Mucosa of stomach (tissue), 1 donor: ENCODE measurements around the gene DPP8.

ENCODE experiments used
- H3K27me3 ChIP-seq: one replicate; pipeline ENCODE4 v1.7.0; 2013; ENCODE audit warnings: mild to moderate bottlenecking, low read length; ENCODE audit not compliant: control insufficient read depth, insufficient read depth
- H3K36me3 ChIP-seq: one replicate; pipeline ENCODE4 v1.7.0; 2013; ENCODE audit warnings: low read length; ENCODE audit not compliant: control insufficient read depth, insufficient read depth
- H3K4me1 ChIP-seq: one replicate; pipeline ENCODE4 v1.7.0; 2013; ENCODE audit warnings: mild to moderate bottlenecking, low read length; ENCODE audit not compliant: control insufficient read depth, insufficient read depth
- H3K4me3 ChIP-seq: one replicate; pipeline ENCODE4 v1.7.0; 2013; ENCODE audit warnings: low read length
- H3K9ac ChIP-seq: one replicate; pipeline ENCODE4 v1.7.0; 2013; ENCODE audit warnings: mild to moderate bottlenecking, low read length, moderate library complexity
- H3K9me3 ChIP-seq: one replicate; pipeline ENCODE4 v1.7.0; 2013; ENCODE audit warnings: mild to moderate bottlenecking, low read length, moderate library complexity; ENCODE audit not compliant: control insufficient read depth
- donor health status: Pancreatic carcinoma.

The DPP8 gene

GRCh38 chr15:65409036-65409631 is 108.4 kb downstream of the DPP8 start:
- Histone ChIP-seq H3K36me3 (no peaks in the 10 kb centered on the region), H3K9me3 (no peaks in the 10 kb centered on the region), H3K27me3 (peaks cover 10% of the 10 kb centered on the region), H3K9ac (no peak overlapping the region), H3K4me1 (no peaks in the 10 kb centered on the region), H3K4me3 (no peak overlapping the region)

GRCh38 chr15:65408324-65409035 is 109.0 kb downstream of the DPP8 start:
- no peaks in the 10 kb centered on the region for H3K36me3 ChIP-seq
- H3K4me1 ChIP-seq, result no peaks in the 10 kb centered on the region
- H3K4me3 ChIP-seq, result no peak overlapping the region
- H3K27me3 ChIP-seq, result peaks cover 10% of the 10 kb centered on the region
- no peaks in the 10 kb centered on the region for H3K9me3 ChIP-seq
- no peak overlapping the region for H3K9ac ChIP-seq

DNA sequence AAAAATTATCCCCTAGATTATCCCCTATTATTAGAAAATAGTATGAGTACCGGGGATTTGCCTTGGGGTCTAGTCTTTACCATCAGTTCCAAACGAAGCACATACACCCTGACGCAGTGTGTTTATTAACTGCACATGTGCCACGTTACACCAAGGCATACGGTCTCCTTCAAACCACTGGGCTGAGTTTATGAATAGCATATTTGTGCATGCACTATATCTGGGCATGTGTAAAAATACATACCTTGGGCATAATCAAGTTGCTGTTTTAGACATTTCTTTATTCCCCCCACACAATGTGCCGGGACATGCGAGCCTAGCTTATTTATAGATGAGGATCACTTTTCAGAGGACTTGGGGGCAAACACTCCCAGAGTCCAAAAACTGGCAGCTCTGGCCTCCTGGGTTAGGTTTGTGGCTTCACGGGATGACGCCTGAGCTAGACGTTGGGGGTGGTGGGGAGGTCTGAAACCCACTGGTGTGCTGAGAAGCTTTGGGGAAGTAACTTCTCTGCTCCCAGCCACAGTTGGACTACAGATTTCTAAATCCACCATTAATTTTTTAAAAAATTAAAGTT is 111.0 kb downstream of the DPP8 start:
- no peak overlapping the region for H3K4me3 ChIP-seq
- no peaks in the 10 kb centered on the region for H3K4me1 ChIP-seq
- no peak overlapping the region for H3K9ac ChIP-seq
- no peaks in the 10 kb centered on the region for H3K36me3 ChIP-seq
- peaks cover 10% of the 10 kb centered on the region for H3K27me3 ChIP-seq
- H3K9me3 ChIP-seq, result no peaks in the 10 kb centered on the region

DNA sequence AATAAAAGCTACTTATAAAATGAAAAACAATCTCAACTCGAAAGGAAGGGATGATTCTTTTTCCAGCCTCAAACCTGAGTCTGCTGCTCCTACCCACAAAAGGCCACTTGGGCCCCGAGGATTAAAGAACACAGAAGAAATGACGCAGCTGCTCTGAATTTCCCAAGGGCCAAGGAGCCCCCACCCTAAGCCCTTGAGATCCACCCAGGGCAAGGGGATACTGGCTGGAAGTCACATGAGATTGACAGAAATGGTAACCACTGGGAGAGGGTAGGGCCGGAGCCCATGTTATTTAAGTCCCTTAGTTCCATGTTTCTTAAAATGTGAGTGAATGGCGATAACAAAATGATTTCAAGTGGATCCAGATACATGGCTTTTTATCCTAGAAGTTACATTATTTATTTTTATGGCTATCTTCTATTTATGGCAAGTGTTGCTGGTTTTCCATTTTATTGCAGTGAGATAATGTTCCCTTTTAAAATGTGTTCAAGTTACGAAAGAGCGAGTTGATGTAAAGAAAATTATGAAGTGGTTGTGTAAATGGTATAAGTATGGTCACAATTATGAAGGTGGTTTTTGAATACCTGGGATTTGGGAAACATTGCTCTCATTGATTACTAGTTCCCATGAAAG is 111.6 kb downstream of the DPP8 start:
- Histone ChIP-seq H3K4me3 (no peak overlapping the region), H3K9ac (no peak overlapping the region), H3K4me1 (no peaks in the 10 kb centered on the region)

GRCh38 chr15:65404186-65404872 is 113.2 kb downstream of the DPP8 start:
- Histone ChIP-seq H3K9ac (no peak overlapping the region), H3K27me3 (peaks cover 12% of the 10 kb centered on the region), H3K9me3 (no peaks in the 10 kb centered on the region), H3K4me3 (no peak overlapping the region), H3K36me3 (no peaks in the 10 kb centered on the region), H3K4me1 (no peaks in the 10 kb centered on the region)

More for the DNA sequence above, 111.6 kb downstream of the DPP8 start:
- H3K36me3 ChIP-seq, result no peaks in the 10 kb centered on the region
- no peaks in the 10 kb centered on the region for H3K9me3 ChIP-seq
- peaks cover 10% of the 10 kb centered on the region for H3K27me3 ChIP-seq

GRCh38 chr15:65402961-65403360 is 114.5 kb downstream of the DPP8 start:
- Histone ChIP-seq H3K27me3 (peaks cover 6% of the 10 kb centered on the region), H3K36me3 (no peaks in the 10 kb centered on the region), H3K9ac (no peak overlapping the region), H3K9me3 (no peaks in the 10 kb centered on the region), H3K4me1 (no peaks in the 10 kb centered on the region), H3K4me3 (no peak overlapping the region)

GRCh38 chr15:65401611-65402240 is 115.8 kb downstream of the DPP8 start:
- H3K27me3 ChIP-seq, result peaks cover 13% of the 10 kb centered on the region
- H3K9ac ChIP-seq, result no peak overlapping the region
- H3K9me3 ChIP-seq, result no peaks in the 10 kb centered on the region
- no peak overlapping the region for H3K4me3 ChIP-seq
- no peaks in the 10 kb centered on the region for H3K36me3 ChIP-seq
- no peaks in the 10 kb centered on the region for H3K4me1 ChIP-seq

DNA sequence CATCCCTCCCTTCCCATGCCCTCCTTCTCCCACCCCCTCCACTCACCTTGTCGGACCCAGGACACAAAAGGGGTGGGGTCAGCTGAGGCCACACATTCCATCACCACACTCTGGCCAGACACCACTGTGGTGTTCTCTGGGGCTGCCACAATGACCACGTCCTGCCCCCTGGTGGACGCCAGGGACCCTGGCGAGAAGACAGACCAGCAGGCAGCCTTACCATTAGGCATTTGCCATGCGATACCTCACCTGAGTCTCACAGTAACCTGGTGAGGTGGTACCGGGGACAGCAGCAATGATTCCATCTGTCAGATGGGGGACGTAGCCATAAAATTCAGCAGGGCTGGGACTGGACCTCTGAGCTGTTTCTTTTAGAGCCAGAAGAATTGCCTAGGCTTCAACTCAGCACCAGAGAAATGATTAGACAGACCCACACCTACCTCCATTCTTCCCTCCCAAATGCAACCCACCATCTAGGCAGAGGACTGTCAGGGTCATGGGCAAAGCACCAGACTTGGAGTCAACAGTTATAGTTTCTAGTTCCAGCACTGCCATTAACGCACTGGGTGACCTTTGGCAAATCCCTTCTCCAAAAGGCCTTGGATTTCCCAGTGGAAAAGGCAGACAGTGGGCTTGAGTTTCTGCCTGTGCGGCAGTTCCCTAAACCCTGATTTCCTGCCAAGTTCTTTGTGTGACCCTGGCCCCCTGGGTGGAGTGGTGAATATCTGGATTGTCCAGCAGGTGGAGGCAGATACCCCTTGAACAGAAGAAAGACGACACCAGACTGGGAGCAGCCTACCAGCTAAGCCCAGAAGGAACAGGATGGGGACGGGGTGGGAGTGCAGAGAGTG is 116.5 kb downstream of the DPP8 start:
- H3K9me3 ChIP-seq, result no peaks in the 10 kb centered on the region
- H3K4me3 ChIP-seq, result no peak overlapping the region
- H3K9ac ChIP-seq, result no peak overlapping the region
- H3K4me1 ChIP-seq, result no peaks in the 10 kb centered on the region
- peaks cover 19% of the 10 kb centered on the region for H3K27me3 ChIP-seq
- H3K36me3 ChIP-seq, result no peaks in the 10 kb centered on the region

- Histone ChIP-seq H3K4me1 (no peaks in the 10 kb centered on the region), H3K4me3 (no peak overlapping the region), H3K9me3 (no peaks in the 10 kb centered on the region), H3K27me3 (peaks cover 26% of the 10 kb centered on the region), H3K36me3 (no peaks in the 10 kb centered on the region), H3K9ac (no peak overlapping the region)
Observed at GRCh38 chr15:65399997-65400396, 117.5 kb downstream of the DPP8 start.

DNA sequence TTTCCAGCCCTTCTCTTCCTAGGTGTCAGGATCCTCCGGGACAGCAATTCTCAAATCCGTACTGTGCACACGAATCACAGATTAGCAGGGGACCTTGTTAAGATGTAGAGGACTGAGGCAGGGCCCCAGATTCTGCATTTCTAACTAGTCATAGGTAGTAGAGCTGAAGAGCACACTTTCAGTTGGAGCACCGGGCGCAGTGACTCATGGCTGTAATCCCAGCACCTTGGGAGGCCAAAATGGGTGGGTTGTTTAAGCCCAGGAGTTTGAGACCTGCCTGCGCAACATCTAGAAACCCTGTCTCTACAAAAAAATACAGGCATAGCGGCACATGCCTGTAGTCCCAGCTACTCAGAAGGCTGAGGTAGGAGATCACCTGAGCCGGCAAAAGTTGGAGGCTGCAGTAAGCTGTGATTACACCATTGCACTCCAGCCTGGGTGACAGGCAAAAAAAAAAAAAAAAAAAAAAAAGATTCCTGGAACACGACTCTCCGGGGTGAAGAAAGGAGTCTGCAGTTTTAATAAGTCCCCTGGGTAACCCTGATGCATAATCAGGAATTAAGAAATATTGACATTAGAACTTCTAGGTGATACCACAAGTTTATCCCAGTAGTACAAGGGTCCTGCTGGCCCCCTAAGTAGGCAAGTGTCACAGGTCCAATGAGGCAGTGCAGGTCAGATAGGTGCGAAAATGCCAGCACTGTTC is 118.3 kb downstream of the DPP8 start:
- H3K4me3 ChIP-seq, result no peak overlapping the region
- peaks cover 35% of the 10 kb centered on the region for H3K27me3 ChIP-seq
- H3K4me1 ChIP-seq, result no peaks in the 10 kb centered on the region
- H3K36me3 ChIP-seq, result no peaks in the 10 kb centered on the region
- no peak overlapping the region for H3K9ac ChIP-seq
- H3K9me3 ChIP-seq, result no peaks in the 10 kb centered on the region
